Osteoblast (primary cell): Measurements from ENCODE around the gene CDK7. TPM values are rescaled to one million over a fixed set of nuclear protein-coding genes. Genes with fewer than 3 reads are reported as not detected.
"Not testable (repeated sequence)": the region's sequence is repeated elsewhere in the genome, so short reads cannot be mapped to it uniquely, and the experiment has no call there.

Experiments
- DNase-seq: peaks from one replicate; pipeline ENCODE4 v3.0.0; 2011; ENCODE audit warnings: low spot score, mixed read lengths; ENCODE audit not compliant: insufficient read length; ENCODE audit errors: missing footprints
- H2AFZ ChIP-seq: 2 replicates; pipeline ENCODE4 v1.6.0; 2011; ENCODE audit warnings: mild to moderate bottlenecking, low read length
- H3K27ac ChIP-seq: 2 replicates; pipeline ENCODE4 v1.5.1; 2011; ENCODE audit warnings: mild to moderate bottlenecking, low read depth, low read length, moderate library complexity
- H3K27me3 ChIP-seq: 2 replicates; pipeline ENCODE4 v1.6.0; 2012; ENCODE audit warnings: mild to moderate bottlenecking, control low read depth, inconsistent platforms, low read length, moderate library complexity; ENCODE audit not compliant: insufficient read depth
- H3K36me3 ChIP-seq: 2 replicates; pipeline ENCODE4 v1.5.1; 2011; ENCODE audit warnings: mild to moderate bottlenecking, low read length, control low read depth, moderate library complexity; ENCODE audit not compliant: insufficient read depth
- H3K4me1 ChIP-seq: 2 replicates; pipeline ENCODE4 v1.5.1; 2011; ENCODE audit warnings: mild to moderate bottlenecking, low read length, control low read depth, moderate library complexity; ENCODE audit not compliant: insufficient read depth
- H3K4me2 ChIP-seq: 2 replicates; pipeline ENCODE4 v1.6.0; 2011; ENCODE audit warnings: mild to moderate bottlenecking, low read length; ENCODE audit not compliant: insufficient read depth
- H3K4me3 ChIP-seq: fragments of 200-600 bp; sonication (generic); 3 replicates; pipeline ENCODE4 v1.5.1; 2012; ENCODE audit warnings: mild to moderate bottlenecking, low read length, inconsistent platforms; ENCODE audit not compliant: insufficient read depth
- H3K79me2 ChIP-seq: 2 replicates; pipeline ENCODE4 v1.6.0; 2012; ENCODE audit warnings: mild to moderate bottlenecking, low read length, control low read depth, inconsistent platforms; ENCODE audit not compliant: insufficient read depth
- H3K9me3 ChIP-seq: 2 replicates; pipeline ENCODE4 v1.5.1; 2011; ENCODE audit warnings: low read depth, low read length, control low read depth
- H4K20me1 ChIP-seq: 2 replicates; pipeline ENCODE4 v1.6.0; 2012; ENCODE audit warnings: mild to moderate bottlenecking, low read length, control low read depth; ENCODE audit not compliant: insufficient read depth
- total RNA-seq: library from RNA; depleted of rRNA; stranded (reverse); fragments of >200 nt; gene quantifications from 2 replicates; pipeline ENCODE4 v1.2.3, GENCODE V29; 2012
- TF ChIP-seq, protein P1 (sequence below): IDR thresholded peaks from 2 replicates; pipeline ENCODE4 v1.5.1; 2011; ENCODE audit warnings: mild to moderate bottlenecking, low read depth, low read length, moderate library complexity; ENCODE audit errors: extremely low read depth

The CDK7 gene
- total RNA-seq, 1 donor, result 44.5 TPM

DNA sequence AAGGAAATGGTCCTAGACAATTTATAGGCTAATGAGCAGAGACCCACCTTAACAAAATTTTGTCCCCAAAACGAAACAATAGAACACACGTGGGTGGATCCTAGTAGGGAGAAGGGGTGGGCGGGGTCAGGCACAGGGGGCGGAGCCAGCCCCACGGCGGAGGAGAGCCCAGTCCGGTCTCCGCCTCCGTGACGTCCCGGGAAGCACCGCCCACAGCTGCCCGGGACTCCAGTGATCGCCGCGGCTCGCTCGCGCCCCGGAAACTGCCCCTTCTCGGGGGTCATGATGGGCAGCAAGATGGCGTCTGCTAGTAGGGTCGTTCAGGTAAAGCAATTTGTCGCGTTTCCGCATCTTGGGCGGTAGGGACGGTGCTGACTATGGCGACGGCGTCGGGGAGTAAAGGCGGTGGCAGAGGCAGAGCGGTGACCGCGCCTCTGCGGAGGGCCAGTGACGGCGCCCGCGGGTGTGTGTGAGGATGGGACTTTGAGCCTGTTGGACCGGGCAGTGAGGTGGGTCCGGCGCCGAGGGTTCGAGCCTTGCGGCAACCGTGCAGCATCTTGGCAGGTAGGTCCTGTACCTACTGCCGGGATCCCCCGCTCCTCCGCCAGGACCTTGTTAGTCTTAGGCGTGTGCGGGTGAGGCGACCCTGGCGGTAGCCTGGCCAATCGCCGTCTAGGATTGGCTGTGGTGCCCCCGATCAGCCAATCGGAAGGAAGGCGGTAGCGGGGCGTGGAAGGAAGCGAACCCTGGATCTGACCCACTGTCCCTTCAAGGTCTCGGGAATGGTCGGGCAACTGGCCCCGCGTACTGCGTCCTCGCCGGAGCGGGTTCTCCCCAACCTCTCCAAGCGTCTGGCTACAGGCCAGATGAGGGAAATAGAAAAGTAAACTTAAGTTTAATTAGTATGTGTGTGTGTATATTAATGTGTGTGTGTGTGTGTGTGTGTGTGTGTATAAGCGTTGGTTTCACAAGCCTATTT is 16.8 kb upstream of the CDK7 start:
- Histone ChIP-seq H3K36me3 (no peaks in the 10 kb centered on the region), H3K4me3 (peak overlapping the region; percentile 97), H4K20me1 (no peaks in the 10 kb centered on the region), H3K27me3 (no peaks in the 10 kb centered on the region), H3K79me2 (peaks cover 38% of the 10 kb centered on the region), H3K4me1 (peaks cover 4% of the 10 kb centered on the region), H3K27ac (peak overlapping the region; percentile 80), H3K9me3 (no peaks in the 10 kb centered on the region), H3K4me2 (peak overlapping the region; percentile 98), H2AFZ (peak overlapping the region; percentile 100)
- DNase-seq, result peak; percentile 98
- TF ChIP-seq, protein P1, sequence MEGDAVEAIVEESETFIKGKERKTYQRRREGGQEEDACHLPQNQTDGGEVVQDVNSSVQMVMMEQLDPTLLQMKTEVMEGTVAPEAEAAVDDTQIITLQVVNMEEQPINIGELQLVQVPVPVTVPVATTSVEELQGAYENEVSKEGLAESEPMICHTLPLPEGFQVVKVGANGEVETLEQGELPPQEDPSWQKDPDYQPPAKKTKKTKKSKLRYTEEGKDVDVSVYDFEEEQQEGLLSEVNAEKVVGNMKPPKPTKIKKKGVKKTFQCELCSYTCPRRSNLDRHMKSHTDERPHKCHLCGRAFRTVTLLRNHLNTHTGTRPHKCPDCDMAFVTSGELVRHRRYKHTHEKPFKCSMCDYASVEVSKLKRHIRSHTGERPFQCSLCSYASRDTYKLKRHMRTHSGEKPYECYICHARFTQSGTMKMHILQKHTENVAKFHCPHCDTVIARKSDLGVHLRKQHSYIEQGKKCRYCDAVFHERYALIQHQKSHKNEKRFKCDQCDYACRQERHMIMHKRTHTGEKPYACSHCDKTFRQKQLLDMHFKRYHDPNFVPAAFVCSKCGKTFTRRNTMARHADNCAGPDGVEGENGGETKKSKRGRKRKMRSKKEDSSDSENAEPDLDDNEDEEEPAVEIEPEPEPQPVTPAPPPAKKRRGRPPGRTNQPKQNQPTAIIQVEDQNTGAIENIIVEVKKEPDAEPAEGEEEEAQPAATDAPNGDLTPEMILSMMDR, result peak; percentile 5

DNA sequence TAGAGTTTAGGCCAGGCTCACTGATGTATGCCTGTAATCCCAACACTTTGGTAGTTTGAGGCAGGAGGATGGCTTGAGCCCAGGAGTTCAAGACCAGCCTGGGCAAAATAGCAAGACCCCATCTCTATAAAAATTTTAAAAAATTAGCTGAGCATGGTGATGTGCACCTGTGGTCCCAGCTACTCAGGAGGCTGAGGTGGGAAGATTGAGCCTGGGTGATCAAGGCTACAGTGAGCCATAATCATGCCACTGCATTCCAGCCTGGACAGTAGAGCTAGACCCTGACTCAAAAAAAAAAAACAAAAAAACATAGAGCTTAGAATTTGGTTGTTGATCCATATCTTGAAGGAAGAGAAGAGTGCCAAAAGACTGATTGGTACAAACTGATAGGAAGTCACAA is 14.7 kb upstream of the CDK7 start:
- Histone ChIP-seq H3K4me2 (no peak overlapping the region), H3K4me1 (peaks cover 4% of the 10 kb centered on the region), H3K27me3 (no peaks in the 10 kb centered on the region), H2AFZ (no peak overlapping the region), H3K79me2 (peaks cover 40% of the 10 kb centered on the region), H4K20me1 (no peaks in the 10 kb centered on the region), H3K36me3 (no peaks in the 10 kb centered on the region), H3K9me3 (no peaks in the 10 kb centered on the region), H3K27ac (no peak overlapping the region), H3K4me3 (no peak overlapping the region)
- TF ChIP-seq, protein P1, result no peak
- no peak for DNase-seq

- not testable (repeated sequence) for H3K9me3 ChIP-seq, H3K4me1 ChIP-seq, H2AFZ ChIP-seq, DNase-seq, H3K27me3 ChIP-seq, H3K27ac ChIP-seq, H4K20me1 ChIP-seq, H3K36me3 ChIP-seq, H3K4me2 ChIP-seq, H3K4me3 ChIP-seq
- peaks cover 40% of the 10 kb centered on the region for H3K79me2 ChIP-seq
Measured at GRCh38 chr5:69220371-69220770, 14.3 kb upstream of the CDK7 start.

DNA sequence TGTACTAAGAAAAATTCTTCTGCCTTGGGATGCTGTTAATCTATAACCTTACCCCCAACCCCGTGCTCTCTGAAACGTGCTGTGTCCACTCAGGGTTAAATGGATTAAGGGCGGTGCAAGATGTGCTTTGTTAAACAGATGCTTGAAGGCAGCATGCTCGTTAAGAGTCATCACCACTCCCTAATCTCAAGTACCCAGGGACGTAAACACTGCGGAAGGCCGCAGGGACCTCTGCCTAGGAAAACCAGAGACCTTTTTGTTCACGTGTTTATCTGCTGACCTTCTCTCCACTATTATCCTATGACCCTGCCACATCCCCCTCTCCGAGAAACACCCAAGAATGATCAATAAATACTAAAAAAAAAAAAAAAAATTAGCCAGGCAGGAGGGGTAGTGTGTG is 13.9 kb upstream of the CDK7 start:
- peaks cover 41% of the 10 kb centered on the region for H3K79me2 ChIP-seq
- H3K36me3 ChIP-seq, H3K27me3 ChIP-seq, H3K4me2 ChIP-seq, H3K4me1 ChIP-seq, H3K4me3 ChIP-seq, H3K9me3 ChIP-seq, H2AFZ ChIP-seq, H3K27ac ChIP-seq, DNase-seq, H4K20me1 ChIP-seq: not testable (repeated sequence)

DNA sequence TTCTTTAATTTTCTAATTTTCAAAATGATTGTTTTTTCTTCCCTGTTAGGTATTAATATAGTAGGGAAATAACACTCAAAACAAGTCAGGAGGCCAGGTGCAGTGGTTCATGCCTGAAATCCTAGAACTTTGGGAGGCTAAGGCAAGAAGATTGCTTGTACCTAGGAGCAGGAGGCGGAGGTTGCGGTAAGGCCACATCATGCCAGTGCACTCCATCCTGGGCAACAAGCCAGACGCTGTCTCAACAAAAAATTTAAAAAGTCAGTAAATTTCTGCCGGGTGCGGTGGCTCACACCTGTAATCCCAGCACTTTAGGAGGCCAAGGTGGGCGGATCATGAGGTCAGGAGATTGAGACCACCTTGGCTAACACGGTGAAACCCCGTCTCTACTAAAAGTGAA is 10.2 kb upstream of the CDK7 start:
- no peak overlapping the region for H3K27ac ChIP-seq

More for the DNA sequence above, 10.2 kb upstream of the CDK7 start:
- Histone ChIP-seq H2AFZ (no peak overlapping the region), H3K79me2 (peaks cover 24% of the 10 kb centered on the region), H3K9me3 (no peaks in the 10 kb centered on the region), H4K20me1 (no peaks in the 10 kb centered on the region), H3K4me2 (no peak overlapping the region), H3K27me3 (no peaks in the 10 kb centered on the region), H3K36me3 (peaks cover 5% of the 10 kb centered on the region), H3K4me3 (no peak overlapping the region), H3K4me1 (no peaks in the 10 kb centered on the region)
- DNase-seq, result no peak
- TF ChIP-seq, protein P1, result no peak
